NCI-H1092 treated with DMSO at 0.1 percent for 48 hours (cell line): Measurements from ENCODE around the gene LMNB1.
"Not testable (repeated sequence)": the region's sequence is repeated elsewhere in the genome, so short reads cannot be mapped to it uniquely, and the experiment has no call there.

Experiments used
- DNase-seq: peaks from one replicate; lab custom pipeline; 2025; lab: John Stamatoyannopoulos, UW

Gene LMNB1

DNA sequence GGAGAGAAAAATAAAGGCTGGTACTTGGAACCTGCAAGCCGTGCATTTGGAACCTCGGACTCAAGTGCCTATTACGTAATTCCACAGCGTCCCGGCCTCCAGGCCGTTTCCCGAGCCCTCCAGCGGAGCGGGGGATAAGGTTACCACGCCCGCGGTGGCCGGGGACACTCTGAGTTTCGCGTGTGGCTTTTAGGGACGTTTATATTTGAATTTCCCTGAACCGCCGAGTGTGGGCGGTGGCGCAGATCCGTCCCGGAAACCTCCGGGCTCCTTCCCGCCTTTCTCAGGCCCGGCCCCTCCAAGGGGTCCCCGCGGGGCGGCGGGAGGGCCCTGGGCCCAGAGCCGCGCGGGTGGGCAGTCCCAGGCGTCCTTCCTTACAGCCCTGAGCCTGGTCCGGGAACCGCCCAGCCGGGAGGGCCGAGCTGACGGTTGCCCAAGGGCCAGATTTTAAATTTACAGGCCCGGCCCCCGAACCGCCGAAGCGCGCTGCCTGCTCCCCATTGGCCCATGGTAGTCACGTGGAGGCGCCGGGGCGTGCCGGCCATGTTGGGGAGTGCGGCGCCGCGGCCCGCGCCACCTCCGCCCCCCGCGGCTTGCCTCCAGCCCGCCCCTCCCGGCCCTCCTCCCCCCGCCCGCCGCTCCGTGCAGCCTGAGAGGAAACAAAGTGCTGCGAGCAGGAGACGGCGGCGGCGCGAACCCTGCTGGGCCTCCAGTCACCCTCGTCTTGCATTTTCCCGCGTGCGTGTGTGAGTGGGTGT, at the start of gene LMNB1:
LMNB1 (plus strand) TSS at position 638 of the 758 bp plus-strand sequence. CDS start 373 bp downstream, outside the sequence.
- DNase-seq = peak; percentile 97

DNA sequence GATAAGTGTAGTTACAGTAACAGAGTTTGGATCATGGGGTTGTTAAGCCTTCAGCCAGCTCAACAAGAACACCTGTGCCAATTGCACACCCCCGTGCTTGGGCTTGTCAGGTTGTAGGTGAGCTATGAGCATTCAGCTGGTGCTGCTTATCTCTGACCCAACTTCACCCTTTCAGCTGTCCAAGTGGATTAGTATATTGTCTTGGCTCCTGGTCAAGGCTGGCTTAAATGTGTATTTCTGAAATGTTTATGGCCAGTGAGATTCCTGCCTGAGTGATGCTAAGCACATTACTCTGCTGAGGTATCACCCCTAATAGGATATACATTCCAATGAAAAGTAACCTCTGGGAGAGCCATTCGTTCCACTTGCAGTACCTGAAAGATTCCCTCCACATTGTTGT, 44.2 kb upstream of the LMNB1 start:
- DNase-seq = no peak

DNA sequence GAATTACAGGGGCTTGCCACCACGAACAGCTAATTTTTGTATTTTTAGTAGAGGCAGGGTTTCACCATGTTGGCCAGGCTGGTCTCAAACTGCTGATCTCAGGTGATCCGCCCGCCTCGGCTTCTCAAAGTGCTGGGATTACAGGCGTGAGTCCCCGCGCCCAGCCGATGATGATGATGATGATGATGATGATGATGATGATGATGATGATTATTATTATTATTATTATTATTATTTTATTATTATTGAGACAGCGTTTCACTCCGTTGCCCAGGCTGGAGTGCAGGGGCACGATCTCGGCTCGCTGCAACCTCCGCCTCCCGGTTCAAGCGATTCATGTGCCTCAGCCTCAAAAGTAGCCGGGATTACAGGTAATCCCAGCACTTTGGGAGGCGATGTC, 42.4 kb upstream of the LMNB1 start:
- not testable (repeated sequence) for DNase-seq

DNA sequence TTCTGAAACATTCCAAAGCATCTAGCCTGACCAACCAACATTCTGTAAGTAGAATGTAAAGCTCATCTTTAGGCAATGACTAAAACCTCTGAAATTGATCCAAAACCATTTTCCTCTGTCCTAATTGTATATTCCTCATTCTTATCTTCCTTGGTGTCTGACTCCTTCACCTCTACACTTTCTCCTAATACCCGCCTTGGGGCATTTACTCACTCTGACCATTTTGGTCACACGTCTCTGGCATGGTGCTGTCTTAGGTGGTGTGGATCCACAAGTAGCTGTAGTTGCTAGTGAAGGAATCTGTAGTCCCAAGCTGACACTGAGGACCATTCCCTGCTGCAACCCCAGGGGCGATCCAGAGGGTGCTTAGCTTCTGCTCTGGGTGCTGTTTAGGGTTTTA, 40.8 kb upstream of the LMNB1 start:
- no peak for DNase-seq

GRCh38 chr5:126741361-126741760, 35.6 kb upstream of the LMNB1 start:
- DNase-seq = no peak

DNA sequence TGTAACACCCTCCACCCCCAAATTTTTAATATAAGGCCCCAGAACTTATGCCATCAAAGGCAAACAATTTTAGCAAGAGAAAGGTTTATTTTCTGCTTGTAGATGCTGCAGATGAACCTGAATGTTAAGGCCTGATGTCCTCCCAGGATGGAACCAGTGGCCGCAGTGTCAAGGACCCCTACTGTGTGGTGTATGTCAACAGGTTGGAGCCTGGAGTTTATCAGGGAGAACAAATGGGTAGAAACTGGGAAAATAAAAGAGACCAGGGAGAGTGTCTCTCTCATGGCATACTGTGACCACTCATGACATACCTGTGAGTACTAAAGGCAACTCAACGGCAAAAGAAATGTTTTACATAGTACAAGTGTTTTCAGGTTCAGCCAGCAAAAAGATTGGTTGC, 34.5 kb upstream of the LMNB1 start:
- no peak for DNase-seq

DNA sequence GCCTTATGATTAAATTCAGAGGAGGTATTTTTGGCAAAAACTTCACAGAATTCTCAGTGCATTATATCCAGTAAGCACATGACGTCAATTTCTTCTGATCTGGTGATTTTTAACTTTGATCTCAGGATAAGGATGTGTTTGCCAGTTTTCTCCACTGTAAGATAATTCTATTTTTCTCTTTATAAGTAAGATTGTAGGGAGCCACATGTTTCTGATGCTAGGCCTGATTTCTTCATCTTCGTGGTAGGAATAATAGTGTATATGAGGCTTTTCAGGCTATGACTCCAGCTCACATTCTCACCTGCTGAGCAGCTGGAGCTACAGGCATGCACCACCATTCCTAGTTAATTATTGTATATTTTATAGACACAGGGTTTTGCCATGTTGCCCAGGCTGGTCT, 32.1 kb upstream of the LMNB1 start:
- no peak for DNase-seq

DNA sequence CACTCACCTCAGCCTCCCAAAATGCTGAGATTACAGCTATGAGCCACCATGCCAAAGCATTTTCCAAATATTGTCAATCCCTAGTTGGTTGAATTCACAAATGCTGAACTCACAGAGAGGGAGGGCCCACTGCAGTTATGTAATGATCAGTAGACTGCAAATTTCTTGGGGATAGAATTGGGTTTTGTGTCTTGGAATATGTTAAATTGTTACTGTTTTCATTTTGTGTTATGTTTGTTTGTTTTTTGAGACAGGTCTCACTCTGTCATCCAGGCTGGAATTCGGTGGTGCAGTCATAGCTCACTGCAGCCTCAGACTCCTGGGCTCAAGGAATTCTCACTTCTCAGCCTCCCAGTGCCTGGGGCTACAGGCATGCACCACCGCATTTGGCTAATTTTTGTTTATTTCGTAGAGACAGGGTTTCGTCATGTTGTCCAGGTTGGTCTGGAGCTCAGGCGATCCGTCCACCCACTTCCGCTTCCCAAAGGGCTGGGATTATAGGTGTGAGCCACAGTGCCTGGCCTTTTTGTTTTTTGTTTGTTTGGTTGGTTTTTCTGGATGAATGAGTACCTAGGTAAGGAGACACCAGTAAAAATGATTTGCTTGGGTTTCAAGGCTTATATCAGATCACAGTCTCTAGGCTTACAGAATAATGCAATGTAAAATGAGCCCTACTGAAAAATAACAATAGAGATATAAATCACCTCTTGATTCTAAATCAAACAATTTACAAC, 31.5 kb upstream of the LMNB1 start:
- DNase-seq = no peak

DNA sequence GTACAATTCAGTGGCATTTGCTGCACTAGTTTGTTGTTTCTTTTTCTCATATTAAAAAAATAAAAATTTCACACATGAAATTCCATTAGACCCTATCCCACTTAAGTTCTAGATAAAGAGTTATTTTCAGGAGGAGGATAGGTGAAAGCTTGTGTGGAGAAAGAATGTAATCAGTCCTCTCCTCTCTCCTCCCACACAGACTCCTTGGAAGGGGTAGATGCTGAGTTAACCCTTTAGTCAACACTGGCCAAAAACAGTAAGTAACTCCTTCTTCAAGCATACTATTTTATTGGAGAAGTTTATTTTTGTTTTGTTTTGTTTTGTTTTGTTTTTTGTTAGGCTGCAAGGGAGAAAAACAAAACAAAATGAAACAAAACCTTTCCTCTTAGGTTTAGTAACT, 30.6 kb upstream of the LMNB1 start:
- no peak for DNase-seq

DNA sequence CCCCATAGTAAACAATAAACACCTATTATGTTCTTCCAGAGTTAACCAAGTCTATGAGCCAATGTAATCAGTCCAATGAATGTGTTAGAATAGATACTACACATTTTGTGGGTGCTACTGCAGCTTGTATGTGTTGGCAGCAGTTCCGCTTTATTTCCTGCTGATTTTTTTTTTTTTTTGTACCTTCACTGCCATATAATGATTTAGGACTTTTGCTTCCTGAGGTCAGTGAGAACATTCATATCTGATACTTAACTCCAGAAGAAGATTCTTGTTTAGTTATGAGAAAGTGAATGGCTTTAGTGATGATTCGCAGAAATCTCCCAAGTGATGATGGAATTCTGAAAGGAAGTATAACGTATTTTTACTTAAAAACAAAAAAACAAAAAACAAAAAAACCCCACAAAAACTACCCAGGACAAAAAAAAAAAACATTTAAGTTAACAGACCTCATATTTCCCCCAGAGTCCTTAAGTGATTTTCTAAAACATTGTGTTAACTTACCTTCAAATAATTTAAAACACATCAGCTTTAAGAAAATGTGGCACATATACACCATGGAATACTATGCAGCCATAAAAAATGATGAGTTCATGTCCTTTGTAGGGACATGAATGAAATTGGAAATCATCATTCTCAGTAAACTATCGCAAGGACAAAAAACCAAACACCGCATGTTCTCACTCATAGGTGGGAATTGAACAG, 24.7 kb upstream of the LMNB1 start:
- DNase-seq = no peak

DNA sequence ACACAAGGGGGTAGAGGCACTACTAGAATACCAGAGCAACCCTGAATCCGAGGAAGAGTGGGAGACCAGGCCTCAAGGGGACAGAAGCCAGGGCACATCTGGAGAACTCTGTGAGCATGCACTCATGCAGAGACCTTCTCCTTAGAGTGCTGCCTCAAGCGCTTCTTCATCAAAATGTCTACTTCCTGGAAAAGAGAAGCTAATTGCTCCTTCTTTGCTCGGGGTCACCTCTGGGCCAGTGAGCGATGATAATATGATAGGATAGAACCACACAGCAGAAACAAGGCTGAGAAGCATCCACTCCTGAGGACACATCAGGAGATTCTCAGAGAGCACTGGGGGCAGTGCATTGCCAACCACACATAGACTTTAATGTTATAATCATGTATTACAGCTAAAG, 23.7 kb upstream of the LMNB1 start:
- DNase-seq = no peak

DNA sequence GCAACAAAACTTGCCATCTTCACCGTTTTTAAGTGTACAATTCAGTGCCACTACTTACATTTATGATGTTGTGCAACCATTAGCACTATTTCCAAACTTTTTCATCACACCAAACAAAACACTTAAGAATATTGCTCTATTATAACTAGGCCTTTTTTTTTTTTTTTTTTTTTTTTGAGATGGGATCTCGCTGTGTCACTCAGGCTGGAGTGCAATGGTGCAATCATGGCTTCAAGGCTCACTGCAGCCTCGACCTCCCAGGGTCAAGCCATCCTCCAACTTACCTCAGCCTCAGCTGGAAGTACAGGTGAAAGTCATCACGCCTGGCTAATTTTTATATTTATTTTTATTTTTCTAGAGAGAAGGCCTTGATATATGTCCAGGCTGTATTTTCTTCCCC, 22.3 kb upstream of the LMNB1 start:
- no peak for DNase-seq

DNA sequence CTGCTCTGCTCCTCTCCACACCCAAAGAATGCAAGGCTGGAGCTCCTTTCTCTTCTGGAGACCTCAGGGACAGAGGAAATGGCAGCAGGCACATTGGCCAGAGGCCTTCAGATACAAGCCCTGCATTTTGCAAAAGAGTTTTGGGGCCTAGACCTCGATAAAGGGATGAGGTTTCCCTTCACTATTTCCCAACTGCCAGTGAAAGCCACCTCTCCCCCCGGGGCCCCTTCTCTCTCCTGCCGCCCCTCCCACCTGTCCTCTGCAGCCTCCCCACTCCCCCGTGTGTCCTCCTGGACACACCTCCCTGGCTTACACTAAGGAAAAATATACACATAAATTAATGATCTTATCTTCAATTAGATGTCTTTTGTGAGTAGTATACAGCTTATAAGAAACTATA, 21.3 kb upstream of the LMNB1 start:
- DNase-seq = no peak

- no peak for DNase-seq
Observed at GRCh38 chr5:126757713-126758357, 19.1 kb upstream of the LMNB1 start.

GRCh38 chr5:126763371-126763770, 13.6 kb upstream of the LMNB1 start:
- no peak for DNase-seq

DNA sequence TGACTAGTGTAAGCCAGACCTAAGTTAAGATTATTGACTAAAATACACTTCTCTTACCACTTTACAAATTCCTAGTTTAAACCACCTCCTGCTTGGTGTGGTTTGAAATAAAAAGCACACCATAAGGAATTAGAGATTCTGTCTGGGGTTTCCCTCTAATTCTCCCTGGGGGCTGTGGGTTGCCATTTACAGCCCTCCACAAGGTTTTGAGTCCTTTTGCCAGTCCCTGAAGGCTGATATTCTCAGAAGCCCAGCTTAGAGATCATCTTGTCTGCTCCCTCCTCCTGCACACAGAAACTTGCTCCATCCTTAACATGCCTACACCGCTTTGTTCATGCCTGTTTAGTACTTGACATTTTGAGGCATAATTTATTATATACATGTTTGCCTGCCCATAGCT, 7.2 kb upstream of the LMNB1 start:
- DNase-seq = no peak

- DNase-seq = not testable (repeated sequence)
Observed at GRCh38 chr5:126773536-126773935, 3.4 kb upstream of the LMNB1 start.

DNA sequence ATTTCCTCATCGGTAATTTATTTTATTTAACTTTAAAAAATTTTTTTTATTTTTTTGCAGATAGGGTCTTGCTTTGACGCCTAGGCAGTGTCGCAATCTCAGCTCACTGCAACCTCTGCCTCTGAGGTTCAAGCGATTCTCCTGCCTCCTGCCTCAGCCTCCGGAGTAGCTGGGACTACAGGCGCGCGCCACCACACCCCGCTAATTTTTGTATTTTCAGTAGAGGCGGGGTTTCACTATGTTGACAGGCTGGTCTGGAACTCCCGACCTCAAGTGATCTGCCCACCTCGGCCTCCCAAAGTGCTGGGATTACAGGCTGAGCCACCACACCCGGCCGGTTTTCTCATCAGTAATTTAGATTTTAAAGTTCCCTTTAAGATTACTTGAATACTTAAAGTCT, 2.3 kb upstream of the LMNB1 start:
- DNase-seq = not testable (repeated sequence)

DNA sequence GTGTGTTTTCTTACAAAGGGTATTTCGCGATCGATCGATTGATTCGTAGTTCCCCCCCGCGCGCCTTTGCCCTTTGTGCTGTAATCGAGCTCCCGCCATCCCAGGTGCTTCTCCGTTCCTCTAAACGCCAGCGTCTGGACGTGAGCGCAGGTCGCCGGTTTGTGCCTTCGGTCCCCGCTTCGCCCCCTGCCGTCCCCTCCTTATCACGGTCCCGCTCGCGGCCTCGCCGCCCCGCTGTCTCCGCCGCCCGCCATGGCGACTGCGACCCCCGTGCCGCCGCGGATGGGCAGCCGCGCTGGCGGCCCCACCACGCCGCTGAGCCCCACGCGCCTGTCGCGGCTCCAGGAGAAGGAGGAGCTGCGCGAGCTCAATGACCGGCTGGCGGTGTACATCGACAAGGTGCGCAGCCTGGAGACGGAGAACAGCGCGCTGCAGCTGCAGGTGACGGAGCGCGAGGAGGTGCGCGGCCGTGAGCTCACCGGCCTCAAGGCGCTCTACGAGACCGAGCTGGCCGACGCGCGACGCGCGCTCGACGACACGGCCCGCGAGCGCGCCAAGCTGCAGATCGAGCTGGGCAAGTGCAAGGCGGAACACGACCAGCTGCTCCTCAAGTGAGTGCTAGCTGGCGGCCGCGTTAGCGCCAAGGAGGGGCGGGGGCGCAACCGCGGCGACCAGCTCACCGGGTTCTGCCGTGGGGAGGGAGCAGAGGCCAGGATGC, 480 bp downstream of the LMNB1 start:
- DNase-seq = peak; percentile 26

DNA sequence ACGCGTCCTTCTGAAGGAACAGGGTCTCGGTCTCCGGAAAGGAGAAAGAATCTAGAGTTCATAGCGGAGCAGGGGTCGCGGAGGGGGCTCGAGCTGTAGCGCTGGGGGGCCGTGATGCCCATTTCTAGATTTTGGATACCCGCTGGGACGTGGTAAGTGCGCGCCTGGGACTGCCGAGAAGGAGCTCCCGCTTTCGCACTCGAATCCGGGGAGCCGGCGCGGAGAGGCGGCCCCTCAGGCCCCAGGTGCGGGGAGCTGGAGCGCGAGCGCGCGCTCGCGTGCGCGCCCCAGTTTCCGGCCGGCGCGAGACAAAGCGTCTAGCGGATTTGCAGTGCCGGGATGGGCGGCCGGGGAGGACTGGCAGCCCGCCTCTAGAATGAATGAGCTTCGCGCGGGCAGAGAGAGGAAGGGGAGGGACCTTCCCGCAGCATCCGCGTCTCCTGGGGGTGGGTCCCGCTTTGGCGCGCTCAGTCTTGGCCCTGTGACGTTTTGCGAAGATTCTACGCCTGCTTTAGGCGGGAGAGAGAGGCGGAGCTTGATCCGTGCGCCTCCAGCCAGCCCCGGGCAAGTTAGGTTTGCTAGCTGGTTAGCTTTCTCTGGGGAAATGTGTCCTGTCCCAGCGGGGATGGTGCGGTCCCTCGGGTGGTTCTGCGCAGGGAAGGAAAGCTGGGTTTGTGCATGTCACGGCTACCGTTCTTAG, 1.2 kb downstream of the LMNB1 start:
- DNase-seq = peak; percentile 89
